ENCODE data around the gene KCNH3.

DNA sequence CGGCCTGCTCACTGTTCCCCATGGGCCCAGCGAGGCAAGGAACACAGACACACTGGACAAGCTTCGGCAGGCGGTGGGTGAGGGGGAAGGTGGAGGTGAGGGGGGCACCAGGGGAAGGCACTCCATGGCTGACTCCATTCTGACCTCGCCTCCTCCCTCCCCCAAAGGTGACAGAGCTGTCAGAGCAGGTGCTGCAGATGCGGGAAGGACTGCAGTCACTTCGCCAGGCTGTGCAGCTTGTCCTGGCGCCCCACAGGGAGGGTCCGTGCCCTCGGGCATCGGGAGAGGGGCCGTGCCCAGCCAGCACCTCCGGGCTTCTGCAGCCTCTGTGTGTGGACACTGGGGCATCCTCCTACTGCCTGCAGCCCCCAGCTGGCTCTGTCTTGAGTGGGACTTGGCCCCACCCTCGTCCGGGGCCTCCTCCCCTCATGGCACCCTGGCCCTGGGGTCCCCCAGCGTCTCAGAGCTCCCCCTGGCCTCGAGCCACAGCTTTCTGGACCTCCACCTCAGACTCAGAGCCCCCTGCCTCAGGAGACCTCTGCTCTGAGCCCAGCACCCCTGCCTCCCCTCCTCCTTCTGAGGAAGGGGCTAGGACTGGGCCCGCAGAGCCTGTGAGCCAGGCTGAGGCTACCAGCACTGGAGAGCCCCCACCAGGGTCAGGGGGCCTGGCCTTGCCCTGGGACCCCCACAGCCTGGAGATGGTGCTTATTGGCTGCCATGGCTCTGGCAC lies 18.5 kb downstream of the KCNH3 start:
- TF ChIP-seq POLR2A (IDR thresholded peaks at IDR 0.05) (no peak), CTCF (IDR thresholded peaks at IDR 0.05) (no peak)
